Dermis microvascular lymphatic vessel endothelial cell (primary cell): ENCODE results near the gene ANKRD40CL. TPM values are rescaled to one million over a fixed set of nuclear protein-coding genes. Genes with fewer than 3 reads are reported as not detected.

Experiments used
- DNase-seq, 2 donors: peaks; one replicate each; pipeline versions ENCODE4 v3.0.0 to v3.0.0-alpha.2; 2010; ENCODE audit warnings: low read depth in 2 of 2
- total RNA-seq: library from RNA; depleted of rRNA; stranded (reverse); fragments of >200 nt; gene quantifications from 2 replicates; pipeline ENCODE4 v1.2.1, GENCODE V29; 2014

Gene ANKRD40CL
- total RNA-seq, 1 donor from 2014 or later = not detected

GRCh38 chr17:50790618-50791017 is 23.3 kb upstream of the ANKRD40CL start:
- no peak for DNase-seq

- no peak for DNase-seq
Measured at GRCh38 chr17:50787106-50787505, 19.8 kb upstream of the ANKRD40CL start.

- no peak for DNase-seq
Measured at GRCh38 chr17:50785946-50786570, 18.7 kb upstream of the ANKRD40CL start.

GRCh38 chr17:50785126-50785525 is 17.8 kb upstream of the ANKRD40CL start:
- DNase-seq = no peak

- DNase-seq = no peak
Measured at GRCh38 chr17:50783905-50784304, 16.6 kb upstream of the ANKRD40CL start.

DNA sequence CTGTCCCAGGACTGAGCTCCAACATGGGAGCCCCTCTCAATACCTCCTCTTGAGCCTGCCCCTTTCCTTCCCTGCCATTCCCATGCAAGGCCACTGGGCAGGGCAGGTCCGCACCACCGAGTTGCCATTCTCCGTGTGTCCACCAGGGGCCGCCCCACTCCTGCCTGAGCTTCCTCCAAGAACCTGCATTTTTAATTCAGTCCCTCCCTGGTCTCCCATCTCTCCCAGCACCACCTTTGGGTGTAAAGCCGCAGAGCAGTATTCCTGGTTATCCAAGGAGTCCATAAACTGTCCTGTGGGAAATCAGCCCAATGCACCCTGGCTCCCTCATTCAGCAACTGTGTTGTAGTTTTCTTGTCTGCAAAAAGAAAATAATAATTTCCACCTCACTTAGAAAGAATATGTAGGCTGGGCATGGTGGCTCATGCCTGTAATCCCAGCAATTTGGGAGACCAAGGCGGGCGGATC is 15.9 kb upstream of the ANKRD40CL start:
- DNase-seq = peak; percentile 68 to 88

DNA sequence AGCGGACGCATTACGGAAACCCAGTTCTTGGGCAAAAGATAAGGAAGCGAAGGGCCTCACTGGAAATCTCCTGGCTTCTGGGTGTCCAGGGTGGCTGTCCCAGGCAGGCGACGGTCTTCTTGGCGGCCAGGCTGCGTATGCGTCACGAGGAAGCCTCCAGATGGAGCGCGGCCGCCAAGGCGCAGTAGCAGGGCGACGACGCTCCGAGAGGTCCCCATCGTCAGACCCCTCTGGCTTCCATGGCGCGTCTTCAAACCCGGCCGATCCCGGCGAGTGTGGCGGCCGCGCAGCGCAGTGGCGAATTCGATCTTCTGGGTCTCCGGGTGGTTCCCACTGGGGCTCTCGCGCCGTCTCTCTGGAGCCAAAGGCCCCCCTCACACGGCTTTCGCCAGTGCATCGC is 13.8 kb upstream of the ANKRD40CL start:
- DNase-seq = no peak

GRCh38 chr17:50779747-50780353 is 12.5 kb upstream of the ANKRD40CL start:
- DNase-seq = no peak

- DNase-seq = no peak
Measured at GRCh38 chr17:50778988-50779387, 11.7 kb upstream of the ANKRD40CL start.

DNA sequence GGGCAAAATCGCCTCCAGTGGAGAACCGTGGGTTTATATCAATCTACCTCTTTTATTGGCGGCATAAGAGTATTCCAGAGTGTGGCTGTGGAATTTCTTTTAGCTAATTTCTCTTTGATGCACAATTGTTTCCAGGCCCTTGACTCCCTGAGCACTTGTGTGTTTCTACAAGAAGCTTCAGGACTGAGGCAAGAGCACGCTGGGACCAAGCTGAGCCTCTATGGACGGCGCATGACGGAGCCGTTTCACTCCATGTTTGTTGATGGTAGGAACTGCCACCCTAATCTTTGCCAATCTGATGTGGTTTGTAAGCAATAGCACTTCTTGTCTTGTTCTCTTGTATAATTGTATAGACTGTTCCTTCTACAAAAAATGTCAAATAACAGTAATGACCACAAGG is 11.2 kb upstream of the ANKRD40CL start:
- DNase-seq = no peak

GRCh38 chr17:50775926-50776325 is 8.6 kb upstream of the ANKRD40CL start:
- no peak for DNase-seq

DNA sequence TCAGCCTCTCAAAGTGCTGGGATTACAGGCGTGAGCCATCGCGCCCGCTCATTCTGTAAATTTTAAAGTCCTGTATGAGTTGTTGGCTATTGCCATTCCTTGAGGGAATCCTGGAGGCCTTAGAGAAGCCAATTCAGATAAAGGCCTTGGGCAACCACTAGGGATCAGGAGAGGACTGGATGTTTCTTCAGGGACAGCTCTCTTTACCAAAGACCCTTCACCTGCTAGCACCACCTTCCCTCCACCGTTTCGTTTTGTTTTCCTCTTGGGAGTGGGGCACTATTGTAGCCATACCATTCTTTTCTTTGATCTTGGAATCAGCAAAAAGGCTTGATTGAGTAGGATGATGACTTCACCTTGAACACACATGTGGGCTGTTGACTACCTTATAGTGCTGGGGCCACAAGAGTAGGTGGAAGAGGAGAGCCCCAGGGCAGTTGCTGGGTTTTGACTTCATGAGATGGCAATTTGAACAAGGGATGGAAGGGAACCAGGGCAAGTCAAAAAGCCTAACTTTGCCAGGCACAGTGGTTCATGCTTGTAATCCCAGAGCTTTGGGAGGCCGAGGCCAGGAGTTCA is 7.0 kb upstream of the ANKRD40CL start:
- DNase-seq = no peak

DNA sequence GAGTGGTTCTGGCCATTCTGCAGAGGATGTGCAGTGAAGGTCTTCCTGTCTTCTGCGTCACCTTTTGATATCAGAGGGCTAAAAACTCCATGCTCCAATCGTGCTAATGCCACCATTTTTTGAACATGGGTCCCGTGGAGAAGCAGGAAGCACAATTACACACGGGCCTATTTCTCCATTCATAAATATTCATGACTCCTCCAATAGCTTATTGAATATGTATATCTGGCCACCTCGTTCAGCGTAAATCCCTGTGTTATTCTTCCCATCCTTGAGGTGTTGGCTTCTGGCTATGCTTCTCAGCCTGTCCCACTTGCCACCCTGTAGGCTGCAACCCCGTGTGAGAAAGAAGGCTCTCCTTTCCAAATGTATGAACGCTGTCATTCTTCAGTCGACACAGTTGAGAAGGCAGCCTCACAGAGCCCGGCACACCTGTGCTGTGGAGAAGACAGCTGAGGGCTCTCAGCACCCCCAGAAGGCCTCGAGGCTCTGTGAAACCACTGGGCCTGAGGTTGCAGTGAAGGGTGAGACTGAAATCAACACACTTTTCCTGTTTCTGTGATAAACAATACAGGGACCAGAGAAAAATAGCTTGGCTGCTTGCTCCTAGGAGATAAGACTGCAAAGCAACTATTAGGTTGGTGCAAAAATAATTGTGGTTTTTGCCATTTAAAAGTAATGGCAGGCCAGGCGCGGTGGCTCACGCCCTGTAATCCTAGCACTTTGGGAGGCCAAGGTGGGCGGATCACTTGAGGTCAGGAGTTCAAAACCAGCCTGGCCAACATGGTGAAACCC is 4.9 kb upstream of the ANKRD40CL start:
- DNase-seq = no peak

DNA sequence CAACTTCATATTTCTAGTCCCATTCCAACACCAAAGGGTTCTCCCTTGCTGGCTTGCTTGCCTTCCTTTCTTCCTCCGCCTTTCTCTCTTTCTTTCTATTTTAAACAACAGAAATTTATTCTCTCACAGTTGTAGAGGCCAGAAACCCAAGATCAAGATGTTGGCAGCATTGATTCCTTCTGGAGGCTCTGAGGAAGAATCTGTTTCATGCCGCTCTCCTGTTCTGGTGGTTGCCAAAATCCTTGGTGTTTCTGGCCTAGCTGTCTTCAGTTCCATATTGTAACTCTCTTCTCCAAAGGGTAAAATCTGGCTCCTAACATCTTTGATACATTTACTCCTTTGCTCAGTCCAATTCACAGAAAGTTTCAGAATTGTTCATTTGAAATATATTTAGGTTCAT is 3.0 kb upstream of the ANKRD40CL start:
- DNase-seq = no peak

DNA sequence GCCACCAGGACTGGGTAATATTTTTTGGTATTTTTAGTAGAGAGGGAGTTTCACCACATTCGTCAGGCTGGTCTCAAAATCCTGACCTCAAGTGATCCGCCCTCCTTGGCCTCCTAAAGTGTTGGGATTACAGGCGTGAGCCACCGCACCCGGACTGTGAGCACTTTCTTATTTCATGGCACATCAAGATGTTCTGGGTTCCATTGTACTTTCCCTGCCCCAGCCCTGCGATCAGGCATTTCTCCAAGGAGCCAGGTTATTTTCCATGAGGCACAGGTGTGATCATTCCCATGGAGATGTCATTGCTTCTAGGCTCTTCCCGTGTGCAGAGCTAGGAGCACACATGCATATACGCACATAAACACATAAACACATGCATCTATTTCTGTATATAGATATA is 2.6 kb upstream of the ANKRD40CL start:
- no peak for DNase-seq

- DNase-seq = no peak
Measured at GRCh38 chr17:50768346-50768761, 1.0 kb upstream of the ANKRD40CL start.

DNA sequence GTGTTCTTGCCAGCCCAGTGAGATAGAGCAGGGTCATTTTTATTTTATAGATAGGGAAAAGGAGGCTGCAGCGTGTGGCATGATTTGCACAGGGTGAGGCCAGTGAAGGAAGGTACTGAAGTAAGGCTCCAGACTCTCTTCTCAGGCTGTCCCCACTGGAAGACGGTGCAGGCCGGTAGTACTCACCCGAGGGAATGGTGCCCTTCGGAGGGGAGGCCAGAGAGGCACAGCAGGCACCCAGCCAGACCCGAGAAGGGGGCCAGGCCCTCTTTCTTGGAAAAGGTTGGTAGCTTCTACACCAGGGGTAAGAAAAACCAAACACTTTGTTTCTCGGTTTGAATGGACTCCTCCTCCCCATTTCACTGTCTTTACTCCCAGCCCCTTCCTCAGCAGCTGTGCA is 288 bp downstream of the ANKRD40CL start:
- DNase-seq = no peak

DNA sequence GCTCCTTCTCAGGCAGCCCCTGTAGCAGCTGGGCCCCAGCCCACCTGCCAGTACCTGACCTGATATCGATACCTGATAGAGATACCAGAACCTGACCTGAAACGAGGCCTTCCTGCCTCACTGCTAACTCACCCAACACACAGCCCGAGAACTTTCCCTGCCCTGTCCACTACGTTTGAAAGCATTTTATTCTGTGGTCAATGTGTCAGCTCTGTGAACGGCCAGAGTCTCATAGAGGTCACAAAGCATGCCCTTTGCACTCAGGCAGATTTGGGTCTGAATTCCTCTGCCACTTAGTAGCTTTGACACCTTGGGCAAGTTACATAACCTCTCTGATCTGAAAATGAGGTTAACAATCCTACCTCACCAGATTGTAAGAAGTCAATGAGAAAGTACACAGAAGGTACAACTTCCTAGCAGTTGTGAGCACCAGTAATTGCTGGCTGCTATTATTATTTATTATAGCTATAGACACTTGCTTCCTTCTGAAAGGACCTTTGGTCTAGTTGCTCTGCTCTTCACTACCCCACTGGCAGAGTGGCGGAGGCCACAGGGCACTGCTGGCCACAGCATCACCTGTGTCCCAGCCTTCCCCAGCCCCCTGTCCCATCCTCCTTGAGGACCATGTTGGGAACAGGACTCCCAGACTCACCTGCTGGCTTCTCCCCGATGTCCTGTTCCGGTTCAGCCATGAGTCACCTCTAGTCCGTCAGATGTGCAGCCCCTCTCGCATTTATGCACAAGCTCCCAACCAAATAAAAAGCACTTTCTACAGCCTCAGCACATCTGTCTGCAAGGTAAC is 895 bp downstream of the ANKRD40CL start:
- no peak for DNase-seq

DNA sequence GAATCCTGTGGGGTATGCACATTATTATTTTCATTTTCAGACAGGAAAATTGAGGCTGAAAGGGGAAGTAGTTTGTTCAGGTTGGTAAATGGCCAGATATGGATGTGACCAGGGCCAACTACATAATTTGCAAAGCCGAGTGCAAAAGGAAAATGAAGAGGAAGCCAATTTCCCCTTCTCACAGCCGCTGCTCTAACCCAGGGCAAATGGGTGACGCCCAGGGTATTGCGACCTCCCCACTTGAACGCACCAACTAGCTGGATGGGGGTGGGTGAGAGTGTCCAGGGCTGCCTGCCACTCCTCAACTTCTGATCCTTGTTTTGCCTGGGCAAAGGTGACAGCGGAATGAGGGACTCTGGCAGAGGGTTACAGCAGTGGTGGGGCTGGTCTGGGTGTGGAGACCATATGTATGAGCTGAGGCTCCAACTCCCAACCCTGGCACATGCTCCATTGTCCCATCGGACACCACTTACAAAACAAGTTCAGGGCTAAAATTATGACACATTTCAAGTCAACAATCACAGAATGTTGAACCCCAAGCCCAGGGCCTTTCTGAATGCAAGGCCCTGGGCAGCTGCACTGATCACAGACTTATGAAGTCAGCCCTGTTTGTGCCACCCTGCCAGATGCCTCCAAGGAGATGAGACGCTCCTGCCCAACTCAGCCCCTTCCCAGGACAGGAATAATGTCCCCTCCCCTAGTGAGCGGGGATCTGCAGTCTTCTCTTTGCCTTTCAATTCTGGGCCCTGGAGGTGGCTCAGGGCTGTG is 1.7 kb downstream of the ANKRD40CL start:
- DNase-seq = peak; percentile 17 to 68

DNA sequence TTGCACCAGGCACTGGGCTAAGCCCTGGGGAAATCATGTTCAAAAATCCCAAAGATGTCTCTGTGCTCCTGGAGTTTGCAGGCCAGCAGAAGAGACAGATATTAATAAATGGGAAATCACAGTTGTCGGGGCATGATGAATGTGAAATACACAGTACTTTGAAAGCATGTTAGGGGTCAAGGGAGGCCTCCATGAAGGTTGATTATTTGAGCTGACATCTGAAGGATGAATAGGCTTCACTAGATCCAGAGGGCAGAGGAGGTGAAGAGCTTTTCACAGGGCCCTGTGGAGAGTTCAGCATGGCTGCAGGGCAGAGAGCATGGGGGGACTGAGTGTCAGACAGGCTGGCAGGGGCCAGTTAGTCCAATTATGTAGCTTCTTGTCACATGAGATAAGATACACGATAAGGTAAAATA is 2.6 kb downstream of the ANKRD40CL start:
- DNase-seq = no peak
